IMR-90 (cell line): ENCODE data around the gene RELL1. TPM values are rescaled to one million over a fixed set of nuclear protein-coding genes. Genes with fewer than 3 reads are reported as not detected.
A peak's percentile ranks its signal among the peaks of the same experiment; 100 is the strongest.

Source experiments
- ATAC-seq: fragments of 200-7000 bp; cut with Tn5 transposase; 2 replicates; pipeline ENCODE4 v1.9.1; 2020; ENCODE audit warnings: low read depth, mild to moderate bottlenecking, moderate library complexity
- BruUV-seq: library from RNA; stranded (reverse); fragments of 400-500 nt; replicated peaks from 2 replicates; lab custom pipeline; 2021; lab: Mats Ljungman, UMichigan
- CTCF ChIA-PET: fragments of 300-600 bp; formaldehyde crosslinking; extraction: SDS; loops from one replicate; lab custom pipeline; 2021; ENCODE audit warnings: antibody characterized with exemption; lab: Yijun Ruan, JAX
- POLR2A ChIA-PET: fragments of 300-600 bp; sonication (Branson Sonifier 250); formaldehyde crosslinking; loops from one replicate; lab custom pipeline; 2022; ENCODE audit warnings: antibody characterized with exemption; ENCODE audit not compliant: unreplicated experiment; lab: Charles Lee
- DNase-seq: peaks from one replicate; pipeline ENCODE4 v3.0.0; 2013
- H2AFZ ChIP-seq: replicated peaks from 2 replicates; pipeline ENCODE3; 2013; ENCODE audit warnings: low read length, mild to moderate bottlenecking; ENCODE audit not compliant: poor library complexity
- H2AK5ac ChIP-seq: 2 replicates; pipeline ENCODE4 v1.6.1; 2013; ENCODE audit warnings: low read depth, low read length, inconsistent platforms
- H2AK9ac ChIP-seq: replicated peaks from 2 replicates; pipeline ENCODE3; 2013; ENCODE audit warnings: mild to moderate bottlenecking, low read depth, low read length, moderate library complexity; ENCODE audit not compliant: poor library complexity
- H2BK120ac ChIP-seq: 2 replicates; pipeline ENCODE4 v1.6.1; 2013; ENCODE audit warnings: low read depth, low read length, inconsistent platforms
- H2BK15ac ChIP-seq: 3 replicates; pipeline ENCODE4 v1.6.1; 2013; ENCODE audit warnings: low read depth, low read length, inconsistent platforms
- H2BK20ac ChIP-seq: 2 replicates; pipeline ENCODE4 v1.6.1; 2013; ENCODE audit warnings: low read depth, mild to moderate bottlenecking, inconsistent platforms, low read length, moderate library complexity
- H2BK5ac ChIP-seq: 2 replicates; pipeline ENCODE4 v1.6.1; 2013; ENCODE audit warnings: mild to moderate bottlenecking, low read depth, low read length, inconsistent platforms; ENCODE audit not compliant: poor library complexity, severe bottlenecking
- H3K14ac ChIP-seq: replicated peaks from 2 replicates; pipeline ENCODE4 v1.6.1; 2013; ENCODE audit warnings: low read depth, low read length, inconsistent platforms
- H3K18ac ChIP-seq: 2 replicates; pipeline ENCODE4 v1.6.1; 2013; ENCODE audit warnings: low read depth, low read length, control low read depth
- H3K23ac ChIP-seq: 2 replicates; pipeline ENCODE4 v1.6.1; 2013; ENCODE audit warnings: low read depth, low read length, inconsistent platforms
- H3K27ac ChIP-seq: 2 replicates; pipeline ENCODE4 v1.5.1; 2013; ENCODE audit warnings: mild to moderate bottlenecking, control low read depth, low read length; ENCODE audit not compliant: insufficient read depth
- H3K27me3 ChIP-seq: 2 replicates; pipeline ENCODE4 v1.6.1; 2013; ENCODE audit warnings: low read length; ENCODE audit not compliant: control insufficient read depth, insufficient read depth
- H3K36me3 ChIP-seq: 2 replicates; pipeline ENCODE4 v1.6.1; 2013; ENCODE audit warnings: low read length, mixed read lengths; ENCODE audit not compliant: control insufficient read depth, insufficient read depth
- H3K4ac ChIP-seq: 2 replicates; pipeline ENCODE4 v1.6.1; 2013; ENCODE audit warnings: low read depth, low read length, inconsistent platforms
- H3K4me1 ChIP-seq: 2 replicates; pipeline ENCODE4 v1.6.1; 2013; ENCODE audit warnings: low read length, mixed read lengths; ENCODE audit not compliant: control insufficient read depth, insufficient read depth
- H3K4me2 ChIP-seq: 2 replicates; pipeline ENCODE4 v1.6.1; 2013; ENCODE audit warnings: low read depth, mild to moderate bottlenecking, control low read depth, low read length, moderate library complexity
- H3K4me3 ChIP-seq: 2 replicates; pipeline ENCODE4 v1.5.1; 2013; ENCODE audit warnings: low read depth, mild to moderate bottlenecking, control low read depth, low read length, moderate library complexity; ENCODE audit not compliant: insufficient read depth
- H3K56ac ChIP-seq: 2 replicates; pipeline ENCODE4 v1.6.1; 2013; ENCODE audit warnings: low read length, inconsistent platforms; ENCODE audit not compliant: insufficient read depth; ENCODE audit errors: extremely low read depth
- H3K79me1 ChIP-seq, 2 experiments: 2 replicates each; pipeline ENCODE4 v1.6.1; 2013; ENCODE audit warnings: low read length in 2 of 2, inconsistent platforms in 1 of 2, low read depth in 1 of 2
- H3K9ac ChIP-seq: 2 replicates; pipeline ENCODE4 v1.6.1; 2013; ENCODE audit warnings: low read depth, low read length, control low read depth
- H3K9me1 ChIP-seq: 2 replicates; pipeline ENCODE4 v1.6.1; 2013; ENCODE audit warnings: low read length, inconsistent platforms; ENCODE audit not compliant: insufficient read depth
- H3K9me3 ChIP-seq: 2 replicates; pipeline ENCODE4 v1.6.1; 2013; ENCODE audit warnings: low read length; ENCODE audit not compliant: control insufficient read depth, insufficient read depth
- H4K20me1 ChIP-seq: 2 replicates; pipeline ENCODE4 v1.6.1; 2013; ENCODE audit warnings: low read length, inconsistent platforms; ENCODE audit not compliant: insufficient read depth
- H4K5ac ChIP-seq: 2 replicates; pipeline ENCODE4 v1.6.1; 2013; ENCODE audit warnings: mild to moderate bottlenecking, low read depth, low read length, control low read depth
- H4K8ac ChIP-seq, 2 experiments: 2 replicates each; pipeline ENCODE4 v1.6.1; 2013; ENCODE audit warnings: low read depth in 2 of 2, low read length in 2 of 2, control low read depth in 1 of 2, inconsistent platforms in 1 of 2
- H4K91ac ChIP-seq: 2 replicates; pipeline ENCODE4 v1.6.1; 2013; ENCODE audit warnings: low read depth, low read length, inconsistent platforms; ENCODE audit not compliant: insufficient read depth
- CEBPB ChIP-seq: IDR thresholded peaks from 2 replicates; pipeline ENCODE4 v1.6.1; 2012; ENCODE audit warnings: low read depth, low read length, improper control_type of control experiment
- MXI1 ChIP-seq: IDR thresholded peaks from 2 replicates; pipeline ENCODE4 v1.6.1; 2012; ENCODE audit warnings: low read depth, mild to moderate bottlenecking, low read length, moderate library complexity, borderline replicate concordance
- SMC3 ChIP-seq: fragments of 150-350 bp; IDR thresholded peaks from 2 replicates; pipeline ENCODE4 v1.6.1; 2016; ENCODE audit warnings: low read depth, mild to moderate bottlenecking, antibody characterized with exemption, low read length, moderate library complexity
- WGBS, 2 experiments: methylation state at CpG; one replicate each; pipeline versions ENCODE4 v1.1.5 to v1.1.7; 2013; ENCODE audit warnings: missing lambda C conversion rate in 2 of 2; ENCODE audit not compliant: insufficient read length in 1 of 2; ENCODE audit errors: extremely low coverage in 2 of 2; 5-methylcytosine and 5-hydroxymethylcytosine counted together
- dilution Hi-C: fragments of 300-500 bp; cut with HindIII; formaldehyde crosslinking; loops from one replicate; pipeline ENCODE4 v1.14.3; 2018; ENCODE audit warnings: low sequenced_read_pairs; ENCODE audit not compliant: unreplicated experiment
- in situ Hi-C: fragments of 300-500 bp; cut with MboI; formaldehyde crosslinking; loops from 3 replicates; pipeline ENCODE4 v1.14.3; 2019; ENCODE audit warnings: low sequenced_read_pairs, inconsistent platforms, mixed read lengths
- intact Hi-C: fragments of 100-400 bp; cut with micrococcal nuclease; formaldehyde crosslinking; loops from 2 replicates; pipeline ENCODE4 v1.10.0; 2022
- polyA plus RNA-seq, 3 experiments: library from polyadenylated mRNA; depleted of rRNA; stranded (reverse); fragments of >200 nt; gene quantifications; 2 replicates each; pipeline ENCODE4 v1.2.3, GENCODE V29; 2012; ENCODE audit warnings: low replicate concordance in 1 of 3
- total RNA-seq: library from RNA; depleted of rRNA; stranded (reverse); fragments of >200 nt; gene quantifications from 2 replicates; pipeline ENCODE4 v1.2.3, GENCODE V29; 2012

Gene RELL1
- total and polyA plus RNA-seq, 2 of the 4 experiments (the other 2 are of a cell fraction) = 6.8 to 39.6 TPM

DNA sequence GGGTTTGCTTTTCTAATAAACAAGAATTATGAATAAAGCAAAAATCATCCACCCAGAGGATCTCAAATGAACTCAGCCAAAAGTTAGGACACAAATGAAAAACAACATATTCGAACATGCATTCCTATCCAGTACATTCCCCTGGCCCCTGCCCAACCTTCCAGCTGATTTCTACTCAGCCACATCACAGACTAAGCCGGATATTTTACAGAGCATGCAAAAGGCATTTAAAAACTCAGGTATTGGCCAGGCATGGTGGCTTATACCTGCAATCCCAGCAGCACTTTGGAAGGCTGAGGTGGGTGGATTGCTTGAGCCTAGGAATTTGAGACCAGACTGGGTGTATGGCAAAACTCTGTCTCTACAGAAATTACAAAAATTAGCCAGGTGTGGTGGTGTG lies 54.6 kb downstream of the RELL1 start:
- ATAC-seq = peak; percentile 43
- Histone ChIP-seq H3K36me3 (peaks cover 17% of the 10 kb centered on the region), H3K23ac (no peak overlapping the region), H3K9ac (no peak overlapping the region), H3K4me1 (peaks cover 2% of the 10 kb centered on the region; the same call in 1 of the 2 replicates), H2AK5ac (no peak overlapping the region), H2AK9ac (no peak overlapping the region), H2BK20ac (no peak overlapping the region), H3K56ac (no peak overlapping the region), H2BK5ac (no peak overlapping the region), H3K14ac (no peak overlapping the region), H4K5ac (no peak overlapping the region), H2AFZ (no peak overlapping the region), H3K4me2 (no peak overlapping the region), H3K9me1 (peaks cover 18% of the 10 kb centered on the region), H3K79me1 (peaks cover 3% of the 10 kb centered on the region in 2 experiments; a peak in 2 of 4 replicates), H3K27ac (no peak overlapping the region), H3K4me3 (no peak overlapping the region), H3K4ac (no peak overlapping the region), H2BK15ac (no peak overlapping the region), H4K8ac (no peak overlapping the region), H3K27me3 (no peaks in the 10 kb centered on the region), H3K18ac (no peak overlapping the region), H3K9me3 (no peaks in the 10 kb centered on the region), H4K91ac (no peak overlapping the region), H2BK120ac (no peak overlapping the region), H4K20me1 (no peaks in the 10 kb centered on the region)
- in situ Hi-C loops = no loop called here
- ChIA-PET CTCF (interaction anchor here (2.3 kb wide), 1 partner anchor 29 kb away, joined by 6 read pairs; no protein-coding TSS in a partner anchor), POLR2A (no interaction called here)
- no peak for TF ChIP-seq CEBPB
- no peak for TF ChIP-seq SMC3
- no peak for TF ChIP-seq MXI1
- intact Hi-C loops = no loop called here
- peak; percentile 46 for DNase-seq
- BruUV-seq = no TSS peak
- WGBS, 2 experiments = 50% methylated on average over 1 of the region's 2 CpGs; no CpG with 5 or more reads in 1 of the 2 experiments
- dilution Hi-C loops = no loop called here
